Upper lobe of left lung (tissue), 6 donors: ENCODE results near the gene PRKG1. TPM values are rescaled to one million over a fixed set of nuclear protein-coding genes. Genes with fewer than 3 reads are reported as not detected.

Source experiments
- ATAC-seq, 2 donors: fragments of 200-7000 bp; cut with Tn5 transposase; one replicate each; pipeline ENCODE4 v1.9.1; 2022; ENCODE audit warnings: mild to moderate bottlenecking in 2 of 2, moderate library complexity in 2 of 2; ENCODE audit not compliant: low FRiP score in 2 of 2
- DNase-seq, 2 donors: peaks; one replicate each; pipeline ENCODE4 v3.0.0-alpha.2; 2019 to 2020
- H3K27ac ChIP-seq, 4 donors: fragments of 200-600 bp; sonication (generic); one replicate each; pipeline ENCODE4 v1.5.1; 2016 to 2019
- H3K27me3 ChIP-seq, 4 donors: fragments of 200-600 bp; sonication (generic); one replicate each; pipeline ENCODE4 v1.5.1; 2017 to 2019
- H3K36me3 ChIP-seq, 4 donors: fragments of 200-600 bp; sonication (generic); one replicate each; pipeline ENCODE4 v1.5.1; 2016 to 2019
- H3K4me1 ChIP-seq, 4 donors: fragments of 200-600 bp; sonication (generic); one replicate each; pipeline ENCODE4 v1.5.1; 2018 to 2019
- H3K4me3 ChIP-seq, 4 donors: fragments of 200-600 bp; sonication (generic); one replicate each; pipeline ENCODE4 v1.5.1; 2017 to 2019; ENCODE audit warnings: mild to moderate bottlenecking in 2 of 4, moderate library complexity in 1 of 4
- H3K9me3 ChIP-seq, 4 donors: fragments of 200-600 bp; sonication (generic); one replicate each; pipeline ENCODE4 v1.5.1; 2018 to 2019
- EP300 ChIP-seq, 4 donors: sonication (generic); formaldehyde crosslinking; IDR thresholded peaks; one replicate each; pipeline ENCODE4 v1.5.1; 2017; ENCODE audit warnings: antibody characterized with exemption in 4 of 4, control low read depth in 2 of 4
- POLR2A ChIP-seq, 4 donors: fragments of 450-650 bp; IDR thresholded peaks; one replicate each; pipeline ENCODE4 v1.5.1; 2016 to 2017; ENCODE audit warnings: antibody characterized with exemption in 4 of 4, mild to moderate bottlenecking in 2 of 4
- POLR2AphosphoS5 ChIP-seq, 2 donors: sonication (generic); formaldehyde crosslinking; IDR thresholded peaks; one replicate each; pipeline ENCODE4 v1.5.1; 2017; ENCODE audit warnings: antibody characterized with exemption in 2 of 2
- WGBS, 2 donors: methylation state at CpG; one replicate each; pipeline ENCODE4 v1.1.5; 2017 to 2018; 5-methylcytosine and 5-hydroxymethylcytosine counted together
- total RNA-seq, 6 donors: library from RNA; depleted of rRNA in 4 of 6; stranded (reverse); fragments of >200 nt in 4 of 6; gene quantifications; one replicate each; pipeline versions ENCODE4 v1.1.0 to v1.2.1, GENCODE V29; 2016 to 2021
- TF ChIP-seq, protein P1 (sequence below), 6 experiments: fragments of 450-650 bp in 4 of 6; fragments of 200-600 bp in 2 of 6; sonication (generic) in 2 of 6; IDR thresholded peaks; one replicate each; pipeline ENCODE4 v1.5.1; 2016 to 2019; ENCODE audit warnings: antibody characterized with exemption in 6 of 6
- donor health status: DM: no; HTN: no; CAD: no; lungs with moderate emphysema.
- donor health status: DM: no; HTN: yes; CAD: no; lungs with severe emphysema.

PRKG1 gene
- total RNA-seq, 6 donors from 2014 or later = 12.9 to 43.0 (median 25.0) TPM

DNA sequence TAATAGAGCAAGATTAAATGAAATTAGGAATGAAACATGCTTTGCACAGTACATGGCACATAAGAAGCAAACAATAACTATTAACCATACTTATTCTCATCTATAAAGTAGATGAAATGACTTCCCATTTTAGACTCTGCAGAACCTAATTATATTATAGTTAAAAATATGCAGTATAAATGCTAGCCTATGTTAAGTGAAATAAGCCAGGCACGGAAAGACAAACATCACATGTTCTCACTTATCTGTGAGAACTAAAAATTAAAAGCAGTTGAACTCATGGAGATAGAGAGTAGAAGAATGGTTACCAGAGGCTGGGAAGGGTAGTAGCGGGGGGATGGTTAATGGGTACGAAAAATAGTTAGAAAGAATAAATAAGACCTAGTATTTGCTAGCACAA, 247.0 kb downstream of the PRKG1 start:
- H3K27ac ChIP-seq = no peak overlapping the region
- no peaks in the 10 kb centered on the region for H3K36me3 ChIP-seq
- TF ChIP-seq EP300 (IDR thresholded peaks at IDR 0.05) (no peak), POLR2A (IDR thresholded peaks at IDR 0.05) (no peak), POLR2AphosphoS5 (IDR thresholded peaks at IDR 0.05) (no peak)
- TF ChIP-seq, protein P1, sequence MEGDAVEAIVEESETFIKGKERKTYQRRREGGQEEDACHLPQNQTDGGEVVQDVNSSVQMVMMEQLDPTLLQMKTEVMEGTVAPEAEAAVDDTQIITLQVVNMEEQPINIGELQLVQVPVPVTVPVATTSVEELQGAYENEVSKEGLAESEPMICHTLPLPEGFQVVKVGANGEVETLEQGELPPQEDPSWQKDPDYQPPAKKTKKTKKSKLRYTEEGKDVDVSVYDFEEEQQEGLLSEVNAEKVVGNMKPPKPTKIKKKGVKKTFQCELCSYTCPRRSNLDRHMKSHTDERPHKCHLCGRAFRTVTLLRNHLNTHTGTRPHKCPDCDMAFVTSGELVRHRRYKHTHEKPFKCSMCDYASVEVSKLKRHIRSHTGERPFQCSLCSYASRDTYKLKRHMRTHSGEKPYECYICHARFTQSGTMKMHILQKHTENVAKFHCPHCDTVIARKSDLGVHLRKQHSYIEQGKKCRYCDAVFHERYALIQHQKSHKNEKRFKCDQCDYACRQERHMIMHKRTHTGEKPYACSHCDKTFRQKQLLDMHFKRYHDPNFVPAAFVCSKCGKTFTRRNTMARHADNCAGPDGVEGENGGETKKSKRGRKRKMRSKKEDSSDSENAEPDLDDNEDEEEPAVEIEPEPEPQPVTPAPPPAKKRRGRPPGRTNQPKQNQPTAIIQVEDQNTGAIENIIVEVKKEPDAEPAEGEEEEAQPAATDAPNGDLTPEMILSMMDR (IDR thresholded peaks at IDR 0.05) = no peak
- no peaks in the 10 kb centered on the region for H3K27me3 ChIP-seq
- no peak overlapping the region for H3K4me3 ChIP-seq
- no peak for DNase-seq
- no peaks in the 10 kb centered on the region for H3K4me1 ChIP-seq
- no peak for ATAC-seq
- WGBS, 2 donors = 91% methylated on average over 3 of the region's 3 CpGs
- no peaks in the 10 kb centered on the region for H3K9me3 ChIP-seq

DNA sequence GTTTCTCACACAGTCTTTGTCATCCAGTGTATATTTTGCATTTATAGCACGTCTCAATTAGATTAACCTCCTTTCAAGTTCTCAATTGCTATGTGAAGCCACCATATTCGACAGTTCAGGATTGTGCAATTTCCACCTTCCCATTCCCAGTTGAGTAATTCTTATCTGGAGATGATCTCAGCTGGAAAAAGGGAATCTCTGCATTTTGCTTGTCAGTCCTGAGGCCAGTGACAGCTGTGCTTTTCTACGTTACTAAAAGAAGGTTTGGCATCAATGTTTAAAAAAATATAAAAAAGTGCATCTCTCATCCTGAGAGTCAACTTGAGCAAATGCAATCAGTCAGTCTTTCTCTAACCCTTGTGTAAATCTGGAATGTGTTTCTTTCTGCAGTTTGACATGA, 247.7 kb downstream of the PRKG1 start:
- ATAC-seq (peak in 1 of 2 donors; percentile 64), DNase-seq (no peak)
- Histone ChIP-seq H3K9me3 (no peaks in the 10 kb centered on the region), H3K27me3 (no peaks in the 10 kb centered on the region), H3K27ac (no peak overlapping the region), H3K36me3 (no peaks in the 10 kb centered on the region), H3K4me3 (no peak overlapping the region), H3K4me1 (no peaks in the 10 kb centered on the region)
- 60 to 64% methylated on average over 3 of the region's 3 CpGs for WGBS, 2 donors
- TF ChIP-seq POLR2AphosphoS5 (IDR thresholded peaks at IDR 0.05) = no peak
- no peak for TF ChIP-seq POLR2A (IDR thresholded peaks at IDR 0.05)
- TF ChIP-seq, protein P1 (IDR thresholded peaks at IDR 0.05) = no peak
- TF ChIP-seq EP300 (IDR thresholded peaks at IDR 0.05) = no peak

GRCh38 chr10:51325649-51326048, 251.4 kb downstream of the PRKG1 start:
- Histone ChIP-seq H3K9me3 (no peaks in the 10 kb centered on the region), H3K4me1 (no peaks in the 10 kb centered on the region), H3K27ac (no peak overlapping the region), H3K4me3 (no peak overlapping the region), H3K36me3 (no peaks in the 10 kb centered on the region), H3K27me3 (no peaks in the 10 kb centered on the region)
- DNase-seq (no peak), ATAC-seq (no peak)
- TF ChIP-seq POLR2A (IDR thresholded peaks at IDR 0.05) (no peak), EP300 (IDR thresholded peaks at IDR 0.05) (no peak), POLR2AphosphoS5 (IDR thresholded peaks at IDR 0.05) (no peak)
- TF ChIP-seq, protein P1 (IDR thresholded peaks at IDR 0.05) = no peak
- 88 to 98% methylated on average over 2 of the region's 2 CpGs for WGBS, 2 donors

DNA sequence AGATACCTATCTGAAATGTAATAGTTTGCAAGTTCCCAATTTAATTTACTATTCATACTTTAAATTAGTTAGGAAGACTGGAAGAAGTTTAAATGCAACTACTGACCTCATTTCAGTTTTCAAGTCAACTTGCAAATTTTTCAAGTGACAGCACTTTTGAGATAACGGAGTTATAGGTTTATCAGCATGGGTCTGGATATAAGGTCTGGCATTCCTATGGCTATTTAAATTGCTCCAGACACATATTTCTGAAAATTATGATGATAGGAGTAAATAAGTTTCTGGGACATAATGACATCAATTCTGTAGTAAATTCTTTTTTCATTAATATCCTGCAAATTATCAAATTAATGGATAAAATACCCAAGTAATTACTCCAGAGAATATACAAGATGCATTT, 251.9 kb downstream of the PRKG1 start:
- WGBS, 2 donors = 87 to 94% methylated on average over 1 of the region's 1 CpG
- Histone ChIP-seq H3K4me1 (no peaks in the 10 kb centered on the region), H3K36me3 (no peaks in the 10 kb centered on the region), H3K4me3 (no peak overlapping the region), H3K27me3 (no peaks in the 10 kb centered on the region), H3K9me3 (no peaks in the 10 kb centered on the region), H3K27ac (no peak overlapping the region)
- no peak for DNase-seq
- ATAC-seq = no peak
- no peak for TF ChIP-seq POLR2AphosphoS5 (IDR thresholded peaks at IDR 0.05)
- TF ChIP-seq EP300 (IDR thresholded peaks at IDR 0.05) = no peak
- TF ChIP-seq POLR2A (IDR thresholded peaks at IDR 0.05) = no peak
- TF ChIP-seq, protein P1 (IDR thresholded peaks at IDR 0.05) = no peak

- Histone ChIP-seq H3K27ac (no peak overlapping the region), H3K36me3 (no peaks in the 10 kb centered on the region), H3K27me3 (no peaks in the 10 kb centered on the region), H3K9me3 (no peaks in the 10 kb centered on the region), H3K4me3 (no peak overlapping the region), H3K4me1 (no peaks in the 10 kb centered on the region)
- TF ChIP-seq POLR2AphosphoS5 (IDR thresholded peaks at IDR 0.05) (no peak), POLR2A (IDR thresholded peaks at IDR 0.05) (no peak)
- TF ChIP-seq, protein P1 (IDR thresholded peaks at IDR 0.05) = no peak
- no peak for ATAC-seq
- no peak for DNase-seq
- WGBS, 2 donors = 90 to 96% methylated on average over 1 of the region's 1 CpG
Observed at GRCh38 chr10:51327432-51327831, 253.1 kb downstream of the PRKG1 start.
